Heart right ventricle (tissue), 16 donors: ENCODE measurements around the gene FUT1. TPM values are rescaled to one million over a fixed set of nuclear protein-coding genes. Genes with fewer than 3 reads are reported as not detected.
A peak's percentile ranks its signal among the peaks of the same experiment; 100 is the strongest.

Experiments
- ATAC-seq, 8 donors: fragments of 200-7000 bp; cut with Tn5 transposase; one replicate each; pipeline ENCODE4 v1.9.1; 2020; ENCODE audit warnings: mild to moderate bottlenecking in 8 of 8, moderate library complexity in 8 of 8, moderate number of reproducible peaks in 1 of 8
- DNase-seq, 2 donors: peaks; one replicate each; pipeline ENCODE4 v3.0.0-alpha.2; 2020
- H3K27ac ChIP-seq, 10 donors: fragments of 200-600 bp; sonication (generic) in 2 of 10; one replicate each; pipeline versions ENCODE4 v1.5.0 to v1.8.0; 2020 to 2022; ENCODE audit warnings: mild to moderate bottlenecking in 3 of 10
- H3K27me3 ChIP-seq, 7 donors: fragments of 200-600 bp; one replicate each; pipeline ENCODE4 v1.8.0; 2021 to 2022; ENCODE audit warnings: mild to moderate bottlenecking in 2 of 7
- H3K36me3 ChIP-seq, 9 donors: fragments of 200-600 bp; sonication (generic) in 1 of 9; one replicate each; pipeline versions ENCODE4 v1.5.0 to v1.8.0; 2020 to 2022; ENCODE audit warnings: mild to moderate bottlenecking in 2 of 9
- H3K4me1 ChIP-seq, 9 donors: fragments of 200-600 bp; sonication (generic) in 1 of 9; one replicate each; pipeline versions ENCODE4 v1.5.0 to v1.8.0; 2020 to 2022; ENCODE audit warnings: mild to moderate bottlenecking in 4 of 9
- H3K4me3 ChIP-seq, 10 donors: fragments of 200-600 bp; sonication (generic) in 2 of 10; one replicate each; pipeline versions ENCODE4 v1.5.0 to v1.8.0; 2020 to 2022; ENCODE audit warnings: mild to moderate bottlenecking in 7 of 10, moderate library complexity in 2 of 10
- H3K9me3 ChIP-seq, 11 donors: fragments of 200-600 bp in 10 of 11; sonication (generic) in 2 of 11; one replicate each; pipeline versions ENCODE4 v1.5.0 to v1.8.0; 2013 to 2022; ENCODE audit warnings: mild to moderate bottlenecking in 2 of 11, control low read depth in 1 of 11, moderate library complexity in 1 of 11
- WGBS, 2 donors: extraction: QIAGEN DNeasy Blood & Tissue Kit; methylation state at CpG; one replicate each; pipeline ENCODE4 v1.1.7; 2013; ENCODE audit warnings: inconsistent platforms in 1 of 2; 5-methylcytosine and 5-hydroxymethylcytosine counted together
- intact Hi-C, 10 donors: fragments of 100-400 bp; cut with DNase I; formaldehyde crosslinking; loops; one replicate each; pipeline versions ENCODE4 v1.11.1 to v1.14.2; 2022
- polyA plus RNA-seq, 2 donors: library from polyadenylated mRNA; stranded (reverse); fragments of 200-250 nt; gene quantifications; one replicate each; pipeline ENCODE4 v1.2.3, GENCODE V29; 2013
- total RNA-seq, 10 donors: library from RNA; stranded (reverse); fragmentation: NEBNext Ultra II Directional in 3 of 10; extraction: Animal tissue kit (Norgen Biotek cat#: 25700) in 3 of 10; gene quantifications; one replicate each; pipeline versions ENCODE4 v1.2.1 to v1.2.4, GENCODE V29; 2021 to 2023
- TF ChIP-seq, protein P1 (sequence below), 9 donors: fragments of 200-600 bp; sonication (generic) in 2 of 9; IDR thresholded peaks; one replicate each; pipeline versions ENCODE4 v1.5.0 to v1.8.0; 2021 to 2022; ENCODE audit warnings: antibody characterized with exemption in 9 of 9, mild to moderate bottlenecking in 5 of 9, moderate library complexity in 1 of 9
- donor health status: Arrhythmogenic right ventricular cardiomyopathy.
- donor health status: ischemic (EF 13 %, LVEDD 7.1; RV severe dilation, severe dysfunction).
- donor health status: healthy with polysubstance abuse.
- donor health status: DM: no; HTN: yes; CAD: no.
- donor health status: DM: no; HTN: no; CAD: no.
- donor health status: ischemic (EF 25% LVEDD 6.9; RV normal size, moderate dysfunction).
- donor health status: ischemic (EF 25% LVEDD 5.7; RV mildly dilated, moderate dysfunction).
- donor health status: healthy.
- donor health status: DM: yes; HTN: yes; CAD: no.
- donor health status: Ischemic cardiomyopathy.
- donor health status: ischemic (EF 35%, LVEDD 5.7; RV mildly dilated, moderate dysfunction).
- donor health status: nonischemic (EF 11% LVEDD 7.7; RV severe dilation, severe dysfunction).
- donor health status: DM: yes; HTN: yes; CAD: no.
- donor health status: PGD.
- donor health status: ischemic (EF 29% LVEDD 5.4; RV normal size, mild dysfunction).
- donor health status: nonischemic (EF 23%, LVEDD 6.1; RV moderate dilation, normal function).

FUT1 gene
- total and polyA plus RNA-seq, 12 donors = 1.8 to 5.7 (median 2.7) TPM

- Histone ChIP-seq H3K4me1 (peaks cover 22 to 96% (median 54%) of the 10 kb centered on the region in 9 donors), H3K36me3 (peaks cover 0 to 63% (median 4%) of the 10 kb centered on the region in 9 donors), H3K4me3 (no peak overlapping the region), H3K9me3 (peaks cover 0 to 16% (median 0%) of the 10 kb centered on the region in 11 donors), H3K27me3 (no peaks in the 10 kb centered on the region), H3K27ac (no peak overlapping the region)
- ATAC-seq = no peak
- no peak for DNase-seq
- TF ChIP-seq, protein P1, sequence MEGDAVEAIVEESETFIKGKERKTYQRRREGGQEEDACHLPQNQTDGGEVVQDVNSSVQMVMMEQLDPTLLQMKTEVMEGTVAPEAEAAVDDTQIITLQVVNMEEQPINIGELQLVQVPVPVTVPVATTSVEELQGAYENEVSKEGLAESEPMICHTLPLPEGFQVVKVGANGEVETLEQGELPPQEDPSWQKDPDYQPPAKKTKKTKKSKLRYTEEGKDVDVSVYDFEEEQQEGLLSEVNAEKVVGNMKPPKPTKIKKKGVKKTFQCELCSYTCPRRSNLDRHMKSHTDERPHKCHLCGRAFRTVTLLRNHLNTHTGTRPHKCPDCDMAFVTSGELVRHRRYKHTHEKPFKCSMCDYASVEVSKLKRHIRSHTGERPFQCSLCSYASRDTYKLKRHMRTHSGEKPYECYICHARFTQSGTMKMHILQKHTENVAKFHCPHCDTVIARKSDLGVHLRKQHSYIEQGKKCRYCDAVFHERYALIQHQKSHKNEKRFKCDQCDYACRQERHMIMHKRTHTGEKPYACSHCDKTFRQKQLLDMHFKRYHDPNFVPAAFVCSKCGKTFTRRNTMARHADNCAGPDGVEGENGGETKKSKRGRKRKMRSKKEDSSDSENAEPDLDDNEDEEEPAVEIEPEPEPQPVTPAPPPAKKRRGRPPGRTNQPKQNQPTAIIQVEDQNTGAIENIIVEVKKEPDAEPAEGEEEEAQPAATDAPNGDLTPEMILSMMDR (IDR thresholded peaks at IDR 0.05) = no peak
- 84 to 85% methylated on average over 11 of the region's 11 CpGs for WGBS, 2 donors
- intact Hi-C loops = no loop called here
Observed at GRCh38 chr19:48722196-48722708, 30.2 kb downstream of the FUT1 start.

- 21 to 30% methylated on average over 42 of the region's 42 CpGs for WGBS, 2 donors
- intact Hi-C loops = no loop called here
Observed at GRCh38 chr19:48720613-48721296, 31.7 kb downstream of the FUT1 start.

GRCh38 chr19:48720251-48720612 is 32.2 kb downstream of the FUT1 start:
- intact Hi-C loops = no loop called here
- Histone ChIP-seq H3K27ac (peak overlapping the region; percentile 74 to 89 (median 84)), H3K9me3 (no peaks in the 10 kb centered on the region), H3K36me3 (peaks cover 0 to 49% (median 4%) of the 10 kb centered on the region in 9 donors), H3K27me3 (no peaks in the 10 kb centered on the region), H3K4me3 (peak overlapping the region in 9 of 10 donors; percentile 26 to 62 (median 54)), H3K4me1 (peaks cover 24 to 96% (median 57%) of the 10 kb centered on the region in 9 donors)
- TF ChIP-seq, protein P1 (IDR thresholded peaks at IDR 0.05) = no peak
- DNase-seq (no peak), ATAC-seq (peak in 7 of 8 donors; percentile 5 to 57 (median 31))
- WGBS, 2 donors = 20 to 26% methylated on average over 12 of the region's 12 CpGs

More at GRCh38 chr19:48720613-48721296, 31.7 kb downstream of the FUT1 start:
- TF ChIP-seq, protein P1 (IDR thresholded peaks at IDR 0.05) = no peak
- H3K27ac ChIP-seq = peak overlapping the region; percentile 74 to 89 (median 84)
- peaks cover 0 to 2% (median 0%) of the 10 kb centered on the region in 11 donors for H3K9me3 ChIP-seq
- H3K27me3 ChIP-seq = no peaks in the 10 kb centered on the region
- peak; percentile 97 to 98 for DNase-seq
- peaks cover 27 to 96% (median 56%) of the 10 kb centered on the region in 9 donors for H3K4me1 ChIP-seq
- H3K36me3 ChIP-seq = peaks cover 0 to 49% (median 4%) of the 10 kb centered on the region in 9 donors
- H3K4me3 ChIP-seq = peak overlapping the region in 9 of 10 donors; percentile 26 to 62 (median 54)
- peak; percentile 78 to 87 (median 82) for ATAC-seq

- TF ChIP-seq, protein P1 (IDR thresholded peaks at IDR 0.05) = no peak
- intact Hi-C loops = no loop called here
Observed at GRCh38 chr19:48719263-48720171, 32.9 kb downstream of the FUT1 start, which contains the start of gene MAMSTR. MAMSTR (minus strand) TSS chr19:48719725; CDS start chr19:48719031, 694 bp downstream.

More at GRCh38 chr19:48719263-48720171, 32.9 kb downstream of the FUT1 start, which contains the start of gene MAMSTR:
- DNase-seq (peak; percentile 30 to 45), ATAC-seq (peak in 1 of 8 donors; percentile 12)
- H3K27ac ChIP-seq = peak within 1 kb of the TSS; percentile 74 to 89 (median 84)
- H3K4me1 ChIP-seq = peaks cover 24 to 97% (median 60%) of the 10 kb centered on the region in 9 donors
- WGBS, 2 donors = 59 to 67% methylated on average over 33 of the region's 33 CpGs
- peaks cover 0 to 46% (median 3%) of the 10 kb centered on the region in 9 donors for H3K36me3 ChIP-seq
- H3K4me3 ChIP-seq = peak within 1 kb of the TSS in 9 of 10 donors; percentile 26 to 62 (median 54)
- H3K27me3 ChIP-seq = no peaks in the 10 kb centered on the region
- H3K9me3 ChIP-seq = no peaks in the 10 kb centered on the region
